Kidney (tissue), 14 donors: Measurements from ENCODE around the gene FAM131A. TPM values are rescaled to one million over a fixed set of nuclear protein-coding genes. Genes with fewer than 3 reads are reported as not detected.

Source experiments
- DNase-seq, 5 donors: peaks; one replicate each; pipeline ENCODE4 v3.0.0-alpha.2; 2013 to 2020
- FAIRE-seq: peaks from 2 replicates; lab custom pipeline; 2012; peaks lifted over from hg19 to GRCh38; lab: Jason Lieb, UNC
- H3K27ac ChIP-seq, 2 donors: one replicate each; pipeline ENCODE4 v1.7.0; 2013; ENCODE audit warnings: low read depth in 2 of 2, low read length in 2 of 2, inconsistent platforms in 1 of 2
- H3K27me3 ChIP-seq: one replicate; pipeline ENCODE4 v1.7.1; 2013; ENCODE audit warnings: low read length, inconsistent platforms; ENCODE audit not compliant: control insufficient read depth, insufficient read depth
- H3K36me3 ChIP-seq, 3 donors: one replicate each; pipeline versions ENCODE4 v1.7.0 to v1.7.1; 2013; ENCODE audit warnings: low read length in 3 of 3, control low read depth in 1 of 3, inconsistent platforms in 1 of 3; ENCODE audit not compliant: insufficient read depth in 3 of 3, control insufficient read depth in 2 of 3
- H3K4me1 ChIP-seq, 3 donors: one replicate each; pipeline versions ENCODE4 v1.7.0 to v1.7.1; 2013; ENCODE audit warnings: low read length in 3 of 3, inconsistent platforms in 1 of 3, low read depth in 1 of 3; ENCODE audit not compliant: control insufficient read depth in 2 of 3, insufficient read depth in 2 of 3
- H3K4me3 ChIP-seq, 3 donors: one replicate each; pipeline versions ENCODE4 v1.7.0 to v1.8.1; 2013; ENCODE audit warnings: low read length in 3 of 3, control low read depth in 1 of 3, inconsistent platforms in 1 of 3
- H3K9ac ChIP-seq, 3 donors: one replicate each; pipeline versions ENCODE4 v1.7.0 to v1.7.1; 2013; ENCODE audit warnings: low read length in 3 of 3, control low read depth in 1 of 3, inconsistent platforms in 1 of 3
- H3K9me3 ChIP-seq, 3 donors: one replicate each; pipeline versions ENCODE4 v1.7.0 to v1.7.1; 2013; ENCODE audit warnings: low read length in 3 of 3, control low read depth in 1 of 3, inconsistent platforms in 1 of 3; ENCODE audit not compliant: control insufficient read depth in 2 of 3, insufficient read depth in 1 of 3
- intact Hi-C: fragments of 100-400 bp; cut with DNase I; formaldehyde crosslinking; loops from one replicate; pipeline ENCODE4 v1.11.1; 2022
- polyA plus RNA-seq: library from polyadenylated mRNA; stranded (reverse); fragments of 350-450 nt; fragmentation: Illumina TruSeq; extraction: RNeasy Lipid Tissue Mini Kit (QIAGEN cat#74804); gene quantifications from one replicate; pipeline ENCODE4 v1.2.3, GENCODE V29; 2014; ENCODE audit warnings: low read depth, low replicate concordance; ENCODE audit not compliant: insufficient read depth
- total RNA-seq: library from RNA; stranded (reverse); fragmentation: NEBNext Ultra II Directional; extraction: Animal tissue kit (Norgen Biotek cat#: 25700); gene quantifications from one replicate; pipeline ENCODE4 v1.2.1, GENCODE V29; 2021
- TF ChIP-seq, protein P1 (sequence below): IDR thresholded peaks from 3 replicates; pipeline ENCODE4 v1.5.1; 2012; ENCODE audit warnings: mild to moderate bottlenecking, moderate library complexity, borderline replicate concordance; ENCODE audit not compliant: insufficient read depth; ENCODE audit errors: extremely low read depth
- donor health status: control.
- donor health status: control.
- donor health status: control.
- donor health status: control.
- donor health status: control.
- donor health status: DM: yes; HTN: yes; CAD: no.
- donor health status: Normal renal cell carcinoma (clear cell type).

Gene FAM131A
- total and polyA plus RNA-seq, 2 donors from 2014 or later: 14.0 to 20.1 TPM

DNA sequence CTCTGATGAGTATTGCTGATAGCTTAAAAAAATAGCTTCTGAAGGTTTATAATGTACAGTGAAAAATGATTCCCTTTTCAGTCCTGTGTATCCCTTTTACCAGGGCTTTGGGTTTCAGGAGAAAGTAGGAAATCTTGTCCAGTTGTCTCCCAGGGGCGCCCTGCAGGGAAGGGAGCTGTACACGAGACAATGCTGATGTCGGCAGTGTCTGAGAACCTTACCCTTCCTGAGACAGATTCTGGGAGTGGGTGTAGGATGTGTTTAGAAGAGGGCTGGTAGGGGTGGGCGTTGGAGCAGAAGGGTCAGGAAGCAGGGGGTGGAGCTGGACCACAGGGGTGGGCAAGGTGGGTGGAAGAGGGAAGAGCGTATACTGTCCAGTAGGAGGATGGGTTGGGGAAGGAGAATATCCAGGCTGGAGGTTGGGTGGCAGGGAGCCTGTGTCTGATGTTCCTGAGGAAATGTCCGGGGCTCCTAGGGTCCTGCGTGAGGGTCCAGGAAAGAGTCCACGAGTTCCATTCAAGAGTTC, 35.0 kb downstream of the FAM131A start:
- H3K27me3 ChIP-seq: no peaks in the 10 kb centered on the region
- H3K9me3 ChIP-seq: no peaks in the 10 kb centered on the region
- TF ChIP-seq, protein P1, sequence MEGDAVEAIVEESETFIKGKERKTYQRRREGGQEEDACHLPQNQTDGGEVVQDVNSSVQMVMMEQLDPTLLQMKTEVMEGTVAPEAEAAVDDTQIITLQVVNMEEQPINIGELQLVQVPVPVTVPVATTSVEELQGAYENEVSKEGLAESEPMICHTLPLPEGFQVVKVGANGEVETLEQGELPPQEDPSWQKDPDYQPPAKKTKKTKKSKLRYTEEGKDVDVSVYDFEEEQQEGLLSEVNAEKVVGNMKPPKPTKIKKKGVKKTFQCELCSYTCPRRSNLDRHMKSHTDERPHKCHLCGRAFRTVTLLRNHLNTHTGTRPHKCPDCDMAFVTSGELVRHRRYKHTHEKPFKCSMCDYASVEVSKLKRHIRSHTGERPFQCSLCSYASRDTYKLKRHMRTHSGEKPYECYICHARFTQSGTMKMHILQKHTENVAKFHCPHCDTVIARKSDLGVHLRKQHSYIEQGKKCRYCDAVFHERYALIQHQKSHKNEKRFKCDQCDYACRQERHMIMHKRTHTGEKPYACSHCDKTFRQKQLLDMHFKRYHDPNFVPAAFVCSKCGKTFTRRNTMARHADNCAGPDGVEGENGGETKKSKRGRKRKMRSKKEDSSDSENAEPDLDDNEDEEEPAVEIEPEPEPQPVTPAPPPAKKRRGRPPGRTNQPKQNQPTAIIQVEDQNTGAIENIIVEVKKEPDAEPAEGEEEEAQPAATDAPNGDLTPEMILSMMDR: no peak
- no peak overlapping the region for H3K27ac ChIP-seq
- H3K9ac ChIP-seq: no peak overlapping the region
- intact Hi-C loops: loop anchor here (10.0 kb wide), 1 partner anchor 172 kb away; no protein-coding TSS in a partner anchor
- no peak overlapping the region for H3K4me3 ChIP-seq
- no peak for FAIRE-seq
- H3K4me1 ChIP-seq: peaks cover 0 to 1% (median 0%) of the 10 kb centered on the region in 3 donors
- peaks cover 0 to 21% (median 7%) of the 10 kb centered on the region in 3 donors for H3K36me3 ChIP-seq
- DNase-seq: no peak

DNA sequence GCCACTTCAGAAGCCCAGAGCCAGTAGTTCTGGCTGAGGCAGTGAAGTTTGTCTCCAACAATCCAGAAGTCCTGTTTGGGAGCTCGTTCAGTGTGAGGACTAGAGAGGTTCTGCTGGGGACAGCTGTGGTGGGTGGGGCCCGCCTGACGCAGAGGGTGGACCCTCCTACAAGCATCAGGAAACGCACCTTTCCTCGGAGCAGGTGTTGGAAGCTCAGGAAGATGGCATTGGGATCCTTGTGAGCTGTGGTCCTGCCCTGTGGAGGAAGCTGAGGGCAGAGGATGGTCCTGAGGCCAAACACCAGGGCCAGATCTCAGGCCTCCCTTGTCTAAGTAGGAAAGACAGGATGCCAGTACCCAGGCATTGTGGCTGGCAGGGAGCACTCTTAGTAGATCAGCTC, 35.5 kb downstream of the FAM131A start:
- TF ChIP-seq, protein P1: no peak
- Histone ChIP-seq H3K4me3 (no peak overlapping the region), H3K9ac (no peak overlapping the region), H3K36me3 (peaks cover 0 to 17% (median 4%) of the 10 kb centered on the region in 3 donors), H3K9me3 (no peaks in the 10 kb centered on the region), H3K4me1 (peaks cover 0 to 6% (median 0%) of the 10 kb centered on the region in 3 donors), H3K27me3 (no peaks in the 10 kb centered on the region), H3K27ac (no peak overlapping the region)
- intact Hi-C loops: loop anchor here (10.0 kb wide), 1 partner anchor 172 kb away; no protein-coding TSS in a partner anchor
- peak in 1 of 5 donors; percentile 45 for DNase-seq
- FAIRE-seq: no peak

DNA sequence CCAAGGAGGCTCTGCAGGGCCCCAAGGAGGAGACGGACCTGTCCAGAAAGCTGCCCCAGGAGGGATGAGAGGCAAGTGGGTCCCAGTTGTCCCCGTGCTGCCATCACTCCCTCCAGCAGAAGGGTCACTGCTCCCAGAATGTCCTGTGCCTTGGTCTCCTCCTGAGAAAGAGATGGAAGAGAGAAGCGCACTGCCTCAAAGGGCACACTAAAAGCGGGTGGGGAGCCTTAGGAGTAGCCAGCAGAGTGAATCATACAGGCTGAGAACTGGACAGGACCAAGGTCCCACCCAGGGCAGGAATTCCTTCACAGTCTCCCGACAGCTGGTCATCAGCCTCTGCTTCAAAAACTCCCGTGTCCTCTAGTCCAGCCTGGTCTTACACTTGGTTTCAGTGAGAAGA, 36.0 kb downstream of the FAM131A start:
- FAIRE-seq: no peak
- DNase-seq: peak in 1 of 5 donors; percentile 38
- intact Hi-C loops: loop anchor here (10.0 kb wide), 1 partner anchor 171 kb away; no protein-coding TSS in a partner anchor
- Histone ChIP-seq H3K27ac (no peak overlapping the region), H3K4me3 (no peak overlapping the region), H3K36me3 (peaks cover 0 to 11% (median 0%) of the 10 kb centered on the region in 3 donors), H3K9ac (no peak overlapping the region), H3K9me3 (no peaks in the 10 kb centered on the region), H3K4me1 (peaks cover 0 to 10% (median 0%) of the 10 kb centered on the region in 3 donors), H3K27me3 (no peaks in the 10 kb centered on the region)
- TF ChIP-seq, protein P1: no peak
